HepG2 (cell line): ENCODE data around the gene CFAP99. TPM values are rescaled to one million over a fixed set of nuclear protein-coding genes. Genes with fewer than 3 reads are reported as not detected.

Experiments
- AGO2 ChIP-seq: fragments of 200-400 bp; formaldehyde crosslinking; optimal IDR thresholded peaks from 2 replicates; pipeline ENCODE3; 2017; ENCODE audit warnings: mild to moderate bottlenecking, low read depth, low read length, moderate library complexity
- CENPBD1 ChIP-seq: sonication (generic); formaldehyde crosslinking; IDR thresholded peaks from 2 replicates; pipeline ENCODE4 v1.8.0; 2022; ENCODE audit warnings: missing genetic modification reagents, low read depth, mild to moderate bottlenecking, borderline replicate concordance
- EZH2 ChIP-seq: conservative IDR thresholded peaks from 2 replicates; pipeline ENCODE4 v1.6.1; 2012; ENCODE audit warnings: mild to moderate bottlenecking, low read depth, low read length, moderate library complexity
- IKZF4 ChIP-seq: sonication (generic); formaldehyde crosslinking; IDR thresholded peaks from 2 replicates; pipeline ENCODE4 v1.5.1; 2020; ENCODE audit warnings: borderline replicate concordance, mild to moderate bottlenecking, low read depth, missing genetic modification reagents; ENCODE audit errors: not compliant biosample characterization
- KAT2B ChIP-seq: fragments of 150-350 bp; IDR thresholded peaks from 2 replicates; pipeline ENCODE4 v1.6.1; 2014; ENCODE audit warnings: low read depth, low read length, borderline replicate concordance
- MTF2 ChIP-seq: sonication (generic); formaldehyde crosslinking; IDR thresholded peaks from 2 replicates; pipeline ENCODE4 v1.5.0; 2020; ENCODE audit warnings: missing genetic modification reagents, borderline replicate concordance
- RFXANK ChIP-seq: IDR thresholded peaks from 2 replicates; pipeline ENCODE4 v1.6.1; 2016
- SIN3A ChIP-seq: IDR thresholded peaks from 2 replicates; pipeline ENCODE4 v1.6.1; 2011; ENCODE audit warnings: low read depth, mild to moderate bottlenecking, control low read depth, low read length, borderline replicate concordance
- SOX6 ChIP-seq, 2 experiments: fragments of 450-650 bp in 1 of 2; sonication (generic) in 1 of 2; formaldehyde crosslinking in 1 of 2; IDR thresholded peaks; 2 replicates each; pipeline versions ENCODE4 v1.4.0 to v1.6.1; 2017 to 2020; ENCODE audit warnings: antibody characterized with exemption in 1 of 2, mild to moderate bottlenecking in 1 of 2, missing genetic modification reagents in 1 of 2
- TOPORS ChIP-seq: sonication (generic); formaldehyde crosslinking; IDR thresholded peaks from 2 replicates; pipeline ENCODE4 v1.8.0; 2023; ENCODE audit warnings: mild to moderate bottlenecking, missing genetic modification reagents
- U2AF2 ChIP-seq: fragments of 200-400 bp; formaldehyde crosslinking; IDR thresholded peaks from 2 replicates; pipeline ENCODE4 v1.6.1; 2017; ENCODE audit warnings: low read depth, mild to moderate bottlenecking, low read length
- YEATS4 ChIP-seq: sonication (generic); formaldehyde crosslinking; IDR thresholded peaks from 2 replicates; pipeline ENCODE4 v1.4.0; 2020; ENCODE audit warnings: missing genetic modification reagents, borderline replicate concordance
- ZBTB20 ChIP-seq: sonication (generic); formaldehyde crosslinking; IDR thresholded peaks from 2 replicates; pipeline ENCODE4 v1.8.1; 2023; ENCODE audit warnings: missing genetic modification reagents, low read depth, mild to moderate bottlenecking, borderline replicate concordance
- ZFY ChIP-seq: sonication (generic); formaldehyde crosslinking; IDR thresholded peaks from 2 replicates; pipeline ENCODE4 v1.4.0; 2020; ENCODE audit warnings: missing genetic modification reagents
- ZIK1 ChIP-seq: sonication (generic); formaldehyde crosslinking; IDR thresholded peaks from 2 replicates; pipeline ENCODE4 v1.5.0; 2020; ENCODE audit warnings: mild to moderate bottlenecking, low read depth, missing genetic modification reagents, borderline replicate concordance
- ZKSCAN1 ChIP-seq: fragments of 150-350 bp; IDR thresholded peaks from 2 replicates; pipeline ENCODE4 v1.6.1; 2014; ENCODE audit warnings: low read length
- ZNF280B ChIP-seq: sonication (generic); formaldehyde crosslinking; IDR thresholded peaks from 2 replicates; pipeline ENCODE4 v1.5.0; 2020; ENCODE audit warnings: missing genetic modification reagents, mild to moderate bottlenecking, borderline replicate concordance
- ZNF547 ChIP-seq: sonication (generic); formaldehyde crosslinking; IDR thresholded peaks from 2 replicates; pipeline ENCODE4 v1.5.1; 2020; ENCODE audit warnings: mild to moderate bottlenecking, missing genetic modification reagents
- ZNF570 ChIP-seq: sonication (generic); formaldehyde crosslinking; IDR thresholded peaks from 2 replicates; pipeline ENCODE4 v1.4.0; 2020; ENCODE audit warnings: mild to moderate bottlenecking, missing genetic modification reagents, borderline replicate concordance
- ZNF687 ChIP-seq: sonication (generic); formaldehyde crosslinking; IDR thresholded peaks from 2 replicates; pipeline ENCODE4 v1.5.1; 2020; ENCODE audit warnings: mild to moderate bottlenecking, missing genetic modification reagents, moderate library complexity
- ZNF720 ChIP-seq: sonication (generic); formaldehyde crosslinking; IDR thresholded peaks from 2 replicates; pipeline ENCODE4 v1.4.0; 2020; ENCODE audit warnings: missing genetic modification reagents
- ZNF891 ChIP-seq: sonication (generic); formaldehyde crosslinking; IDR thresholded peaks from 2 replicates; pipeline ENCODE4 v1.5.0; 2020; ENCODE audit warnings: mild to moderate bottlenecking, missing genetic modification reagents
- polyA plus RNA-seq, 8 experiments: library from polyadenylated mRNA; depleted of rRNA in 3 of 8; stranded (reverse) in 7 of 8; unstranded in 1 of 8; fragments of >200 nt; fragmentation: Illumina TruSeq in 4 of 8; extraction: Trizol in 4 of 8; gene quantifications; 2 replicates each; pipeline versions ENCODE4 v1.2.1 to v1.2.3, GENCODE V29; 2011 to 2016; ENCODE audit warnings: low read depth in 4 of 8, missing spikeins in 1 of 8, mixed read lengths in 1 of 8; ENCODE audit not compliant: insufficient read depth in 1 of 8
- total RNA-seq, 5 experiments: library from RNA; depleted of rRNA; stranded (reverse); fragments of >200 nt; fragmentation: Illumina TruSeq; extraction: Trizol; gene quantifications; 2 replicates each; pipeline ENCODE4 v1.2.3, GENCODE V29; 2016; ENCODE audit warnings: low read depth in 1 of 5

CFAP99 gene
- total and polyA plus RNA-seq, 2 of the 13 experiments (the other 11 are each of a cell fraction or from before 2014, with no cell fraction given), result not detected

- TF ChIP-seq ZBTB20 (no peak), ZNF280B (peak; percentile 49; the same call in 1 of the 2 replicates), YEATS4 (0 out of 2 replicates have a peak, but pooled peaks have one; percentile 22), MTF2 (CRISPR knock-in tag) (peak; percentile 75; the same call in 1 of the 2 replicates), AGO2 (no peak), ZIK1 (CRISPR knock-in tag) (0 out of 2 replicates have a peak, but pooled peaks have one; percentile 24), ZFY (CRISPR knock-in tag) (peak; percentile 57), EZH2 (peak; percentile 88), ZNF547 (CRISPR knock-in tag) (no peak), CENPBD1 (CRISPR knock-in tag) (no peak), ZNF687 (peak; percentile 23), ZKSCAN1 (no peak), RFXANK (CRISPR knock-in tag) (no peak), KAT2B (no peak), IKZF4 (CRISPR knock-in tag) (no peak), U2AF2 (no peak), SOX6 (IDR thresholded peaks at IDR 0.05) (no peak), SOX6 (CRISPR knock-in tag; IDR thresholded peaks at IDR 0.05) (no peak), SIN3A (no peak), ZNF720 (CRISPR knock-in tag) (no peak), ZNF891 (CRISPR knock-in tag) (0 out of 2 replicates have a peak, but pooled peaks have one; percentile 28), TOPORS (CRISPR knock-in tag) (no peak), ZNF570 (no peak)
These were observed 748 bp upstream of the CFAP99 start, which contains the start of gene ZFYVE28 (continued) for GRCh38 chr4:2417765-2418649.
